NCI-H524 treated with DMSO at 0.1 percent for 48 hours (cell line): ENCODE results near the gene DR1.
A peak's percentile ranks its signal among the peaks of the same experiment; 100 is the strongest.

Experiments
- DNase-seq: peaks from one replicate; lab custom pipeline; 2025; lab: John Stamatoyannopoulos, UW

The DR1 gene

GRCh38 chr1:93345633-93346420 lies at the start of gene DR1:
DR1 (plus strand) TSS chr1:93345907; CDS start chr1:93346646, 739 bp downstream.
- DNase-seq = peak; percentile 41

- DNase-seq = no peak
These were observed 49.1 kb upstream of the DR1 start for GRCh38 chr1:93296555-93297154.

DNA sequence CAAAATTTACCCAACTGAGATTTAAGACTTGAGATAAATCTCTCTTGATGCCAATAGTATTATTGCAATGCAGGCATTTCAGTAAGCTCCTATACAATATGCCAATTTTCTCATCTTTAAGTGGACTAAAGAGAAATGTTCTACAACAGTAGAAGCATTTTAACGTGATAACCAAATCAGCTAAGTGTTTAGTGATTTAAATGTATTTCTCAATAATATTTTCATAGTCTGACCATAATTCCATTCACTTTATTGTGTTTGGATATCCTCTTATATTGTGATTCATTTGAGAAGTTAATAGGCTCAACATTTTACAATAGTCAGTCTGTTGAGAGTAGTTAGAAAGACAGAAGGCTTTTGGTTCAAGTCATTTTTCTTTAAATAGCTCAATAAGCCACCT lies 44.6 kb upstream of the DR1 start:
- no peak for DNase-seq

DNA sequence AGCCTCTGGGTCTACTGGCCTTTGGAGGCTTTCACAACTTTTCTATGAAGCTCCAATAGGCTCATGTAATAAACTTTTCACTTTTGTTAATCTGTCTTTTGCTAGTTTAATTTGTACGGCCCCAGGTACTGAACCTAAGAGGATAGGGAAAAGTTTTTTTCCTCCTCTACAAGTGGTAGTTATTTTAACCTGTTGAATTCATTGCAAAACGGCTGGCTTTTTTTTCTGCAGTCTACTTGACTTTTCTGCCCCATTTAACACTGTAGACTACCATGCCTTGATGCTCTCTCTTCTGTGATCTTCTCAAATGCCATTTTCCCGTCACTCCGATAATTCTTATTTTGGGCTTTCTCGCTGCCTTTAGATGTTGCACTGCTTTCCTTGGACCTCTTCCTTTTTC lies 43.6 kb upstream of the DR1 start:
- DNase-seq = no peak

GRCh38 chr1:93304716-93305138 lies 41.0 kb upstream of the DR1 start:
- DNase-seq = no peak

- no peak for DNase-seq
These were observed 38.8 kb upstream of the DR1 start for GRCh38 chr1:93306920-93307319.

- no peak for DNase-seq
These were observed 32.7 kb upstream of the DR1 start for GRCh38 chr1:93313026-93313425.

DNA sequence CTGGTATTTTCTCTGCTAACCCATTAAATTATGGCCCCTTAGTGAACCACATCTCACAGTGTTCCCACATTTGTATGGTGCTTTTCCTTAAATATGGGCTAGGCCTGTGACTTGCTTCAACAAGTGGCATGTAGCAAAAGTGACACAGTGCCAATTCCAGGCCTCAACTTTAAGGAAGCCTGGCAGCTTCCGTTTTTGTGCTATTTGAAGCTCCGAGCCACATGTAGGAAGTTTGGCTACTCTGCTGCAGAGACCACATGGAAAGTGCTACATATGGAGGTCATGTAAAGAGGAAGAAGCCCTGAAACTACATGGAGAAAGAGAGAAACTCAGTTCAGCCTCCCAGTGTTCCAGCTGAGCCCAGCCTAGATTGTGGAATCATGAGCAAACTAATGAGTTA lies 28.5 kb upstream of the DR1 start:
- no peak for DNase-seq

- DNase-seq = no peak
These were observed 27.8 kb upstream of the DR1 start for GRCh38 chr1:93317943-93318342.

- DNase-seq = no peak
These were observed 24.0 kb upstream of the DR1 start for GRCh38 chr1:93321720-93322119.

DNA sequence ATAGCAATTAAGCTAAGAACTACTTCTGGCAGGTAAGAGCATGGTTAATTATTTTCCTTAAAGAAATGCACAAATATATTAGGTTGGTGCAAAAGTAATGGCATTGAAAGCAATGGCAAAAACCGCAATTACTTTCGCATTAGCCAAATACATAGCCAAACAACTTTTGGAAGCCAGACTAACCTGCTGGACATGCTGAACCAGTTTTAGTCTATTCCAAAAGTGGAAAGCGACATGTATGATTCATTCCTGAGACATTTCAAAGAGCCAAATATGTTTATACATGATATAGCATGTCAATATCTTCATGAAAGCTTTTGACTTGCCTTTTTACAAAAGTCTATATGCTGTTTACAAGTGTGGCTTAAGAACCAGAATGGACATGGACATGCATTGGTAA lies 23.4 kb upstream of the DR1 start:
- DNase-seq = no peak

DNA sequence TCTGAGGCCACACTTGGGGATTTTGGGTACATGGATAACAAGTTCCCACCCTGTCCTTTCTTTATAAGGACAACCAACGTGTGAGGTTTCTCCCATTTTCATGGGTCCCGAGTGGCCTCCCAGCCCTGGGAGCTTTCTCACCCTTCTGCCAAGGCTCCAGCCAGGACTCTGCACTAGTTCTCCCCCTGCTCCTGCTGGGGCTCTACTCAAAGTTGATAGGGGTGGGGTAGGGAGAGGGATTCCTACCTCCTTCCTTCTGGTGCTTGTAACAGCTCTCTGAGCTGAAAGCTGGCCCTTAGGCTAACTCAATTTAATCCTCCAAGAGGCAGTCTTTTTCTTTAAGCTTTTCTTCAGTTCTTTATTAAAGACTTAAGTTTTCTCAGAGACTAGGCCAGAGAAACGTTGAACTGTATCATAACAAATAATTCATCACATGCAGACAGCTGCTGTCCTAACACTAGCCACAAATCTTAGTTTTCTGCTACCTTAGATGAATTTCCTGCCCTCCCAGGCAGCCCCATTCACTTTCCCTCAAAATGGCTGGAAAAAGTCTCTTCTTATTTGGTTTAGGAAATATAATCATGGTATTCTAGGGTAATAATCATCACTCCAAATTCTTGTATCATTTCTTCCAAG lies 22.4 kb upstream of the DR1 start:
- no peak for DNase-seq

DNA sequence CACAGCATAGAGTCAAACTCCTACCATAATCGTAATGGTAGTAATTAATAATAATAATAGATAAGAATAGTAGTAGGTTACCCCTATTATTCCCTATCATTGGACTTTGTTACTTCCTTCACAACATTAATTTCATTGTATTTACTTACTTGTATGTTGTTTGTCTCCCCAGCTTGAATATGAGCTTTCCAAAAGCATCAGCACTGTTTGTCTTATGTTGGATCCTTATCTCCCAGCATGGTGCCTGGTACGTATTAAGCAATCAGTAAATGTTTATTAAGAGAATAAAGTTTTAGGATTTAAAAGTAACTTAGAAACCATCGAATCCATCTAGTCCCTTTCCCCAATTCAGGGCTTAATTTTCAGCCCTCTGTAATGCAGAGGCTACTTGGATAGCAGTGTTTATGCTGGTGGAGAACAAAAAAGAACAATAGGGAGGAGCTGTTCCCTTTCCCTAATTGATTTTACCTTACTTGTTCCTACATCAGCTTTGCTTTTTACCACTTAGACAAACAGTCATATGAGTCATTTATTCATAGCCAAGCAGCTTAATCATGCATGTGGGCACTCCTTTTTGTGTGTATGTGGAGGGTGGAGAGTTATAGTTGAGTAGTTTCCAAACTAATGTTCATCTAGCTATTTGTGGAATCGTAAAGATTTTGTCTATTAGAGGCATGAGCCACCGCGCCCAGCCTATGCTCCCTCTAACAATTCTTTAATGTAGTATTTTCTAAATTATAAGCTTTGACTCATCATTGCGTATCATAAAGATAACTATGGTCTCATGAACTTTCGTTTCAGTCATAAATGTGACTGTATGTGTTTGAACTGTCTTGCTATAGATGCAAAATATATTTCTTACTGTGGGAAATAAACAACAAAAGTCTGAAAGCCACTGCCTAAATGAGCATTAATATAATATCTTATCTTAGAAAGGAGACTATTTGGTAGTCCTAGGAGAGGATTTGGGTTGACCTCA lies 20.9 kb upstream of the DR1 start:
- no peak for DNase-seq

GRCh38 chr1:93328809-93329760 lies 16.6 kb upstream of the DR1 start:
- DNase-seq = peak; percentile 88

DNA sequence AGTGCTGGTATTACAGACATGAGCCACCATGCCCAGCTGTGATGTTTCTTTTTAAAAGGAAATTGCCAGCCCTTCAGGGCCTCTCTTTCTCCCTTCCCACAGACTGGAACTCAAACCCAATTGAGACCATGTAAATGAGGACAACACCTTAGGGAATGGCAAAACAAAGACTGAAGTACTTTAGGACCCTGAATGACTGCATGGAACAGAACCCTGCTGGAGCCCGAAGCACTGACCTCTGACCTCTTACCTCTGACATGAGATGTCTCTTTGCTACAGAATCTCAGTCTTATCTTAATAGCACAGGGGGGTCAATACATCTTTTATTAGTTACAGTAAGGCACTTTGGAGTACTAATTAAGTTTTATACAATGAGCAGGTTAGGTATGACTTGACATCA lies 15.5 kb upstream of the DR1 start:
- no peak for DNase-seq

DNA sequence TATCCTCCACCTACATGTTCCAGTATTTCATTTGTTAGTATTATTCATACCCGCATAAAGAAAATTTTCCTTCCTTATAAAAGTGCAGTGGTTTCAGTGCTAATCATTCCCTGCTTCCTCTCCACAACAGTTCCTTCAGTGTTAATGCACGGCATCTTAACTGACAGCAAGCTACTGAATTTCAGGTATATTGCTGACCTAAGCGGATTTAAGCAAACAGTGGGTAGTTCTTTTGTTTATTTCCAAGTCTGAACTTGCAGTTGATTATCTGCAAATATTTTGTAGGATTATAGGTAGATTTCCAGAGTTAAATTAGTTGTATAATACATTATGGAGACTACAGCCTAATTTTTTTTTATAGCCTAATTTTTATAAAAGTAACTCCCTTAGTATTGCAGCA lies 15.1 kb upstream of the DR1 start:
- DNase-seq = no peak

- DNase-seq = no peak
These were observed 14.3 kb upstream of the DR1 start for GRCh38 chr1:93331412-93331811.

- DNase-seq = no peak
These were observed 13.3 kb upstream of the DR1 start for GRCh38 chr1:93332368-93332767.

DNA sequence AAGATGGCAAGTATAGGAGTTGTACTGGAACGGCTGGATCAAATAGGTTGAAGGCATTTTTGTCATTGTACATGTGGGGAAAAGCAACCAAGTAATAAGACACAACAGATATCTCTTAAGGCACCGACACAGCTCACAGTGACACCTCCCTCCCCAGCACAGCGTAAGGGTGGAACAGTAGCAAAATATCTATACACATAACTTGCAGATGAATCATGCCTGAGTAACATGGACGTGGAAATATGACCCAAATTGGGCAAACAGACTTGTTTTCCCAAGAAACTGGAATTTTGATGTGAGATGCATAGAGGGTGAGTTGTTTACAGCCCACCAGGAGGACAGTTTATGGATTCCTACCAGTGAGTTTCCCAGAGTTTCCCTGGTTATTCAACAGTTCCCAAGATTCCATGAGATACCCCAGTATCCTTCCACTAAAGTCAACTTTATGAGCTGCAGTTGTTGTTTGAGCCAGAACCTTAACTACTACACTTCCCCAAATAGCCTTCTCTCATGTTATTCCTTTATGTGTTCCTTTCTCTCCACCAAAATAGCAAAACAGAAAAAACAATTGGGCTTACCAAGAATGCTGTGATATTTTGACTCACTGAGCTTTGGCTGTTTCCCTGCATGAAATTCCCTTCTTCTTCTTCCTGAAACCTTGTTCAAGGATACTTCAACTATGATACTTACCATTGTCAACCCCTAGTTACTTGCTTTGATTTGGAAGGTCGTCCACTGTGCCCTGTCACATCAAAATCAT lies 7.1 kb upstream of the DR1 start:
- no peak for DNase-seq

DNA sequence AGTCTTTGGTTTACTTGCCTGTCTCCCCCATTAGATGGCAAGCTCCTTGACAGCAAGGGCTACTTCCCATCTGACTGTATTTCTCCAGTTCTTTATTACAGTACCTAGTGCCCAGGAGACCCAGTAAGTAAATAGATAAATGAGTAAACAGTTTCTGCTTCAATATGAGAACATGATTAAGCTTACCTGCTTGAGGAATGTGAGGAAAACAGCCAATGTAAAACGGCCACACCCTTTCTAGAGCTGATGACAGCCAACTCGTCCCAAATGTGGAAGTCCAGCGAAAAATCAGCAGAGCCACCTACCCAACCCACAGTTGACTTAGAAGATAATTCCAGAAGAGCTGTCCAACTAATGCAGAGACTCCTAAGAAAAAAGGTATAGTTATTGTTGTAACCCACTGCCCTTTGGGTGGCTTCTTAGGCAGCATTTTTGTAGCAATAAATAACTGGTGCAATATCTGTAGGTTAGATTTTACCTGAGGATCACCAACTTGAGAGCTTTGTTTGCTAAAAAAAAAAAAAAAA lies 6.5 kb upstream of the DR1 start:
- no peak for DNase-seq
